Gastroesophageal sphincter (tissue), 4 donors: ENCODE data around the gene PLEKHM1. TPM values are rescaled to one million over a fixed set of nuclear protein-coding genes. Genes with fewer than 3 reads are reported as not detected.

Experiments used
- ATAC-seq: fragments of 150-250 bp; one replicate; pipeline ENCODE4 v1.9.1; 2016; ENCODE audit warnings: mild to moderate bottlenecking, moderate library complexity
- H3K27ac ChIP-seq, 4 donors: fragments of 200-600 bp; sonication (generic) in 3 of 4; 1 replicate in 3 of 4; 2 replicates in 1 of 4; pipeline ENCODE4 v1.5.1; 2016 to 2019
- H3K27me3 ChIP-seq: fragments of 200-600 bp; sonication (generic); one replicate; pipeline ENCODE4 v1.5.1; 2019
- H3K36me3 ChIP-seq, 2 donors: fragments of 200-600 bp; sonication (generic); one replicate each; pipeline ENCODE4 v1.5.1; 2019; ENCODE audit warnings: control low read depth in 1 of 2
- H3K4me1 ChIP-seq, 3 donors: fragments of 200-600 bp; sonication (generic); 1 replicate in 2 of 3; 2 replicates in 1 of 3; pipeline ENCODE4 v1.5.1; 2016 to 2019; ENCODE audit warnings: control low read depth in 2 of 3
- H3K4me3 ChIP-seq, 2 donors: fragments of 200-600 bp; sonication (generic); one replicate each; pipeline ENCODE4 v1.5.1; 2019; ENCODE audit warnings: mild to moderate bottlenecking in 1 of 2, moderate library complexity in 1 of 2
- H3K9me3 ChIP-seq, 3 donors: fragments of 200-600 bp; sonication (generic); one replicate each; pipeline ENCODE4 v1.5.1; 2017 to 2019; ENCODE audit warnings: control low read depth in 2 of 3
- EP300 ChIP-seq: sonication (generic); formaldehyde crosslinking; IDR thresholded peaks from one replicate; pipeline ENCODE4 v1.6.1; 2017; ENCODE audit warnings: antibody characterized with exemption, mild to moderate bottlenecking
- POLR2A ChIP-seq, 2 donors: fragments of 450-650 bp; IDR thresholded peaks; one replicate each; pipeline ENCODE4 v1.6.1; 2017; ENCODE audit warnings: antibody characterized with exemption in 2 of 2, mild to moderate bottlenecking in 2 of 2, moderate library complexity in 1 of 2
- POLR2AphosphoS5 ChIP-seq: sonication (generic); formaldehyde crosslinking; IDR thresholded peaks from one replicate; pipeline ENCODE4 v1.6.1; 2017; ENCODE audit warnings: antibody characterized with exemption
- WGBS, 2 donors: methylation state at CpG; one replicate each; pipeline ENCODE4 v1.1.5; 2018; ENCODE audit warnings: low coverage in 1 of 2; 5-methylcytosine and 5-hydroxymethylcytosine counted together
- total RNA-seq, 4 donors: library from RNA; depleted of rRNA; stranded (reverse); fragments of >200 nt; gene quantifications; one replicate each; pipeline ENCODE4 v1.1.0, GENCODE V29; 2016
- TF ChIP-seq, protein P1 (sequence below), 4 experiments: fragments of 200-600 bp in 2 of 4; fragments of 450-650 bp in 2 of 4; sonication (generic) in 1 of 4; IDR thresholded peaks; one replicate each; pipeline ENCODE4 v1.5.1; 2017 to 2019; ENCODE audit warnings: antibody characterized with exemption in 4 of 4, mild to moderate bottlenecking in 2 of 4, moderate library complexity in 2 of 4

The PLEKHM1 gene
- total RNA-seq, 4 donors from 2014 or later = 17.8 to 36.5 (median 29.2) TPM

GRCh38 chr17:45403906-45404490 is 86.5 kb downstream of the PLEKHM1 start:
- no peak for ATAC-seq
- Histone ChIP-seq H3K4me3 (no peak overlapping the region), H3K36me3 (peaks cover 0 to 55% of the 10 kb centered on the region in 2 donors), H3K9me3 (no peaks in the 10 kb centered on the region), H3K27me3 (peaks cover 15% of the 10 kb centered on the region), H3K4me1 (peaks cover 0 to 12% (median 8%) of the 10 kb centered on the region in 3 donors), H3K27ac (no peak overlapping the region)
- 100% methylated on average over 2 of the region's 10 CpGs; no CpG with 5 or more reads in 1 of the 2 donors for WGBS, 2 donors
- TF ChIP-seq POLR2AphosphoS5 (no peak), POLR2A (IDR thresholded peaks at IDR 0.05) (no peak), EP300 (no peak)
- TF ChIP-seq, protein P1, sequence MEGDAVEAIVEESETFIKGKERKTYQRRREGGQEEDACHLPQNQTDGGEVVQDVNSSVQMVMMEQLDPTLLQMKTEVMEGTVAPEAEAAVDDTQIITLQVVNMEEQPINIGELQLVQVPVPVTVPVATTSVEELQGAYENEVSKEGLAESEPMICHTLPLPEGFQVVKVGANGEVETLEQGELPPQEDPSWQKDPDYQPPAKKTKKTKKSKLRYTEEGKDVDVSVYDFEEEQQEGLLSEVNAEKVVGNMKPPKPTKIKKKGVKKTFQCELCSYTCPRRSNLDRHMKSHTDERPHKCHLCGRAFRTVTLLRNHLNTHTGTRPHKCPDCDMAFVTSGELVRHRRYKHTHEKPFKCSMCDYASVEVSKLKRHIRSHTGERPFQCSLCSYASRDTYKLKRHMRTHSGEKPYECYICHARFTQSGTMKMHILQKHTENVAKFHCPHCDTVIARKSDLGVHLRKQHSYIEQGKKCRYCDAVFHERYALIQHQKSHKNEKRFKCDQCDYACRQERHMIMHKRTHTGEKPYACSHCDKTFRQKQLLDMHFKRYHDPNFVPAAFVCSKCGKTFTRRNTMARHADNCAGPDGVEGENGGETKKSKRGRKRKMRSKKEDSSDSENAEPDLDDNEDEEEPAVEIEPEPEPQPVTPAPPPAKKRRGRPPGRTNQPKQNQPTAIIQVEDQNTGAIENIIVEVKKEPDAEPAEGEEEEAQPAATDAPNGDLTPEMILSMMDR (IDR thresholded peaks at IDR 0.05) = no peak

DNA sequence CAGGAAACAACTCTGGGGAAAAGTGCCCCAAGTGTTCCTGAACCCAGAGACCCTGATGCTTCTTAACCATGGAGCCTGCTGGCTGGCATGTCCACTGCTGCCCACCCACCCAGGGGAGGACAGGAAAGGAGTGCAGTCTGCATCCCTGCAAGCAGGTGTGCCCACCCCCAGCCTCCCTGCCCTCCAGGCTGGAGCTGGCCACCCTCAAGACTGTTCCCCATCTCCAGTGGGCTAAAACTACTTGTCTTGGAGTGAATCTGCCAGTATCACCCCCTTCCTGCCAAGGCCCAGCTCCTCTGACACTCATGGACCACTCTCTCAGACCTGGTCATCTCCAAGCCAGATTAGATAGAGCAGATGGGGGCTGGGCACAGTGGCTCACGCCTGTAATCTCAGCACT is 87.6 kb downstream of the PLEKHM1 start:
- Histone ChIP-seq H3K27me3 (peaks cover 15% of the 10 kb centered on the region), H3K9me3 (no peaks in the 10 kb centered on the region), H3K27ac (no peak overlapping the region), H3K36me3 (peaks cover 0 to 58% of the 10 kb centered on the region in 2 donors), H3K4me1 (peaks cover 0 to 12% (median 8%) of the 10 kb centered on the region in 3 donors), H3K4me3 (no peak overlapping the region)
- no peak for ATAC-seq
- TF ChIP-seq EP300 = no peak
- TF ChIP-seq, protein P1 (IDR thresholded peaks at IDR 0.05) = no peak
- TF ChIP-seq POLR2AphosphoS5 = no peak
- no peak for TF ChIP-seq POLR2A (IDR thresholded peaks at IDR 0.05)
- no CpG with 5 or more reads among the region's 1 CpG for WGBS, 2 donors

DNA sequence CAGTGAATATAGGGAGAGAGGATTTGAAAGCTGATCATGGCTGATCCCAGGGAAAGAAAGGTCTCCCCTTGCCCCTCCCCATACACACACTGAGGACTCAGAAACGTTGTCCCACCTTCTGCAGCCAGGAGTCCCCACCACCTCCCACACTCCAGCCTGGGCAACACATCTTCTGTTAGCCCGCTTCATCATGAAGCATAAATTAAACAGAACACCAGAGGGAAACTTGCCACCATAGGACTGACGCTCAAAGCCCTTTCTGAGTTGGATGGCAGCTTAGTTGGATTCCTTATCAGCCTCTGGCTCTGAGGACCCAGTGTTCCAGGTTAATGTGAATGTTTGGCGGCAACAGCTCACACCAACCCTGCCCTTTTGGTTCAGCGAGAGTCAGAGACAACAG is 91.7 kb downstream of the PLEKHM1 start:
- TF ChIP-seq POLR2AphosphoS5 = no peak
- no peak for TF ChIP-seq POLR2A (IDR thresholded peaks at IDR 0.05)
- TF ChIP-seq, protein P1 (IDR thresholded peaks at IDR 0.05) = no peak
- no peak for TF ChIP-seq EP300
- H3K4me1 ChIP-seq = peaks cover 0 to 15% (median 3%) of the 10 kb centered on the region in 3 donors
- H3K27ac ChIP-seq = no peak overlapping the region
- 46 to 68% methylated on average over 2 to 3 of the region's 5 CpGs for WGBS, 2 donors
- H3K36me3 ChIP-seq = peaks cover 0 to 58% of the 10 kb centered on the region in 2 donors
- ATAC-seq = no peak
- H3K9me3 ChIP-seq = no peaks in the 10 kb centered on the region
- no peaks in the 10 kb centered on the region for H3K27me3 ChIP-seq
- H3K4me3 ChIP-seq = no peak overlapping the region

GRCh38 chr17:45397796-45398195 is 92.7 kb downstream of the PLEKHM1 start:
- ATAC-seq = no peak
- Histone ChIP-seq H3K4me3 (no peak overlapping the region), H3K36me3 (peaks cover 0 to 48% of the 10 kb centered on the region in 2 donors), H3K4me1 (peaks cover 0 to 15% (median 3%) of the 10 kb centered on the region in 3 donors), H3K9me3 (no peaks in the 10 kb centered on the region), H3K27me3 (no peaks in the 10 kb centered on the region), H3K27ac (no peak overlapping the region)
- TF ChIP-seq, protein P1 (IDR thresholded peaks at IDR 0.05) = no peak
- TF ChIP-seq POLR2AphosphoS5 (no peak), POLR2A (IDR thresholded peaks at IDR 0.05) (no peak), EP300 (no peak)
- WGBS, 2 donors = 100% methylated on average over 1 of the region's 5 CpGs; no CpG with 5 or more reads in 1 of the 2 donors
